Esophagus muscularis mucosa (tissue), 4 donors: ENCODE results near the gene TWNK. TPM values are rescaled to one million over a fixed set of nuclear protein-coding genes. Genes with fewer than 3 reads are reported as not detected.

Experiments
- DNase-seq: peaks from one replicate; pipeline ENCODE4 v3.0.0-alpha.2; 2017; ENCODE audit errors: extremely low spot score
- H3K27ac ChIP-seq, 4 donors: fragments of 200-600 bp; sonication (generic); replicated peaks in 1 of 4; 1 replicate in 3 of 4; 2 replicates in 1 of 4; pipeline ENCODE4 v1.5.1; 2016 to 2019; ENCODE audit warnings: mild to moderate bottlenecking in 1 of 4
- H3K27me3 ChIP-seq, 4 donors: fragments of 200-600 bp; sonication (generic); one replicate each; pipeline versions ENCODE4 v1.5.1 to v1.6.0; 2016 to 2019
- H3K36me3 ChIP-seq, 4 donors: fragments of 200-600 bp; sonication (generic); one replicate each; pipeline ENCODE4 v1.5.1; 2016 to 2019
- H3K4me1 ChIP-seq, 4 donors: fragments of 200-600 bp; sonication (generic); one replicate each; pipeline ENCODE4 v1.5.1; 2016 to 2019
- H3K4me3 ChIP-seq, 4 donors: fragments of 200-600 bp; sonication (generic); 1 replicate in 2 of 4; 2 replicates in 2 of 4; pipeline ENCODE4 v1.5.1; 2016 to 2019; ENCODE audit warnings: mild to moderate bottlenecking in 4 of 4, moderate library complexity in 1 of 4
- H3K9me3 ChIP-seq, 4 donors: fragments of 200-600 bp; sonication (generic); 1 replicate in 3 of 4; 2 replicates in 1 of 4; pipeline ENCODE4 v1.5.1; 2016 to 2019
- CTCF ChIP-seq, 3 experiments: fragments of 200-600 bp in 2 of 3; fragments of 450-650 bp in 1 of 3; sonication (generic) in 2 of 3; IDR thresholded peaks; one replicate each; pipeline ENCODE4 v1.5.1; 2017 to 2019; ENCODE audit warnings: antibody characterized with exemption in 3 of 3, mild to moderate bottlenecking in 2 of 3, moderate library complexity in 1 of 3
- EP300 ChIP-seq: sonication (generic); formaldehyde crosslinking; IDR thresholded peaks from one replicate; pipeline ENCODE4 v1.6.1; 2017; ENCODE audit warnings: antibody characterized with exemption
- POLR2A ChIP-seq: fragments of 450-650 bp; IDR thresholded peaks from one replicate; pipeline ENCODE4 v1.6.1; 2017; ENCODE audit warnings: antibody characterized with exemption, moderate library complexity, mild to moderate bottlenecking, low read depth
- POLR2AphosphoS5 ChIP-seq, 2 donors: sonication (generic); formaldehyde crosslinking; IDR thresholded peaks; one replicate each; pipeline ENCODE4 v1.6.1; 2017; ENCODE audit warnings: antibody characterized with exemption in 2 of 2
- WGBS: methylation state at CpG from one replicate; pipeline ENCODE4 v1.1.5; 2018; 5-methylcytosine and 5-hydroxymethylcytosine counted together
- intact Hi-C: fragments of 100-400 bp; cut with DNase I; formaldehyde crosslinking; loops from one replicate; pipeline ENCODE4 v1.15.1; 2023
- total RNA-seq, 4 donors: library from RNA; depleted of rRNA; stranded (reverse); fragments of >200 nt; gene quantifications; one replicate each; pipeline versions ENCODE4 v1.1.0 to v1.2.1, GENCODE V29; 2016

TWNK gene
- total RNA-seq, 4 donors from 2014 or later, result 3.7 to 11.1 (median 9.0) TPM

- no peak for TF ChIP-seq CTCF (IDR thresholded peaks at IDR 0.05)
- TF ChIP-seq POLR2A, result no peak
- no peak for TF ChIP-seq EP300
- no peak for TF ChIP-seq POLR2AphosphoS5 (IDR thresholded peaks at IDR 0.05)
- DNase-seq, result no peak
- Histone ChIP-seq H3K36me3 (no peaks in the 10 kb centered on the region), H3K27me3 (peaks cover 0 to 53% (median 3%) of the 10 kb centered on the region in 4 donors), H3K27ac (no peak overlapping the region), H3K9me3 (no peaks in the 10 kb centered on the region), H3K4me3 (no peak overlapping the region), H3K4me1 (peaks cover 7 to 13% (median 10%) of the 10 kb centered on the region in 4 donors)
- WGBS, result 88% methylated on average over 3 of the region's 4 CpGs
- intact Hi-C loops, result no loop called here
These were observed 33.9 kb downstream of the TWNK start for GRCh38 chr10:101021239-101021638.

GRCh38 chr10:101021692-101022251, 34.4 kb downstream of the TWNK start:
- intact Hi-C loops, result no loop called here
- WGBS, result 88% methylated on average over 11 of the region's 11 CpGs
- H3K36me3 ChIP-seq, result no peaks in the 10 kb centered on the region

DNA sequence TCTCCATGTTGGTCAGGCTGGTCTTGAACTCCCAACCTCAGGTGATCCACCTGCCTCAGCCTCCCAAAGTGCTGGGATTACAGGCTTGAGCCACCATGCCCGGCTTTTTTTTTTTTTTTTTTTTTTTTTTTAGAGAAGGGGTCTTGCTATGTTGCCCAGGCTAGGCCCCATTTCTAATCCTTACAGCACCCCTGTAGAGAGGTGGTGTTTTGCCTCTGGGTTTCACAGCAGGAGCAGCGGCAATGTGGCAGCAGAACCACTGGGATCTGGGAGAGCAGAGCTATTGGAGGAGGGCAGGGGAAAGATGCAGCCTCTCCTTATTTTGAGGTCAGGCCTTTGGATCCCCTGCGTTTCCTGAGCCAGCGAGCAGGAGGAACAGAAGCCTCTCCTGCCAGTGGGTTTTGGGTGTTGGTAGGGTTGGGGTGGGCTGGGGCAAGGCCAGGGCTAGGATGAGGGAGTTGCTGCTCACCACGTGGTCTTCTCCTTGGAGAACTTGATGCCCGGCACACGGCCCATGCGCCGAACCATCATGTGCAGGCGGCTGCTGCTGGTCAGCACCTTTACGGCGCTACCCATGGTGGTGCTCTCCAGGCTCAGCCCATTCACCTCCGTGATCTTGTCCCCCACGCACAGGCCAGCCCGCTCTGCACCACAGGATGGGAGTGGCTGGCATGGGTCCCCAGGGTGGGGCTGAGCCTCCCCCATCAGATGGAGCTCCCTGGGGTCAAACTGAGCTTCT, 35.8 kb downstream of the TWNK start:
- no peak overlapping the region for H3K27ac ChIP-seq
- H3K36me3 ChIP-seq, result no peaks in the 10 kb centered on the region
- H3K27me3 ChIP-seq, result peaks cover 0 to 37% (median 3%) of the 10 kb centered on the region in 4 donors
- intact Hi-C loops, result no loop called here
- TF ChIP-seq CTCF (IDR thresholded peaks at IDR 0.05) (no peak), POLR2AphosphoS5 (IDR thresholded peaks at IDR 0.05) (no peak), POLR2A (no peak), EP300 (no peak)
- 95% methylated on average over 9 of the region's 15 CpGs for WGBS
- peaks cover 7 to 11% (median 10%) of the 10 kb centered on the region in 4 donors for H3K4me1 ChIP-seq
- no peaks in the 10 kb centered on the region for H3K9me3 ChIP-seq
- H3K4me3 ChIP-seq, result no peak overlapping the region
- no peak for DNase-seq

More at GRCh38 chr10:101021692-101022251, 34.4 kb downstream of the TWNK start:
- no peak for DNase-seq
- Histone ChIP-seq H3K27ac (no peak overlapping the region), H3K4me1 (peaks cover 7 to 13% (median 10%) of the 10 kb centered on the region in 4 donors), H3K9me3 (no peaks in the 10 kb centered on the region), H3K27me3 (peaks cover 0 to 48% (median 3%) of the 10 kb centered on the region in 4 donors), H3K4me3 (no peak overlapping the region)
- TF ChIP-seq CTCF (IDR thresholded peaks at IDR 0.05), result no peak
- TF ChIP-seq POLR2A, result no peak
- no peak for TF ChIP-seq EP300
- TF ChIP-seq POLR2AphosphoS5 (IDR thresholded peaks at IDR 0.05), result no peak

DNA sequence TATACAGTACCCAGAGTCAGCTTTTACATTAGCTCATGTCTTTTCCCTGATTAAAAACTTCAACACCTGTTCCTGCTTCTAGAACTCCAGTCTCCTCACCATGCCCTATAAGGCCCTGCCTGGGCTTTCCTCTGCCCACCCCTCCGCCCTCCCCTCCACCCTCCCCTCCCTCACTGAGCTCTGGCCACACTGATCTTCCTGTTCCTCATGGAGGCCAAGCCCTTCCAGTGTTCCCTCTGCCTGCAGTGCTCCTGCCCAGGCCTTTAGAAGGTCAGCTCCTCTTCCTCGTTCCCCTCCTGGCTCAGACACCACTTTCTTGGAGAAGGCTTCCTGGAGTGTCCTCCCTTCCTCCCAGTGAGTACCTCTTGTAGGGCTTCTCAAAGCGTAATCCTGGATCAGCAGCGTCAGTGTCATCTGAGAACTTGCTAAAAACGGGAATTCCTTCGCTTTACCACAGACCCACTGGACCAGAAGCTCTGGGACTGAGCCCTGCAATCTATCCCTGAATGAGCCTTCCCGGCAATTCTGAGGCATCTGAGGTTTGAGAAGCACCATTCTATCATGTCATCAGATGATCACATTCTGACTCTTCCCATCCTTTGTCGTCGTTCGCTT, 39.9 kb downstream of the TWNK start:
- WGBS, result 77% methylated on average over 10 of the region's 10 CpGs
- H3K9me3 ChIP-seq, result no peaks in the 10 kb centered on the region
- no peaks in the 10 kb centered on the region for H3K36me3 ChIP-seq
- no peak for DNase-seq
- peaks cover 8 to 20% (median 13%) of the 10 kb centered on the region in 4 donors for H3K4me1 ChIP-seq
- intact Hi-C loops, result loop anchor here (5.0 kb wide), 1 partner anchor 40 kb away; the partner anchor contains the start of genes MRPL43 and TWNK
- TF ChIP-seq POLR2AphosphoS5 (IDR thresholded peaks at IDR 0.05) (no peak), EP300 (no peak), CTCF (IDR thresholded peaks at IDR 0.05) (no peak), POLR2A (no peak)
- H3K27ac ChIP-seq, result no peak overlapping the region
- no peak overlapping the region for H3K4me3 ChIP-seq
- H3K27me3 ChIP-seq, result peaks cover 0 to under 1% (median 0%) of the 10 kb centered on the region in 4 donors
